Stimulated activated CD4-positive, alpha-beta T cell treated with anti-CD3 and anti-CD28 coated beads, Interleukin-12 subunit alpha, Interleukin-12 subunit beta, amount 100 ng/mL, for 4 hours (primary cell): ENCODE measurements around the gene KIAA1549.

Experiments
- DNase-seq: peaks from one replicate; pipeline ENCODE4 v3.0.0-alpha.2; 2020

The KIAA1549 gene

DNA sequence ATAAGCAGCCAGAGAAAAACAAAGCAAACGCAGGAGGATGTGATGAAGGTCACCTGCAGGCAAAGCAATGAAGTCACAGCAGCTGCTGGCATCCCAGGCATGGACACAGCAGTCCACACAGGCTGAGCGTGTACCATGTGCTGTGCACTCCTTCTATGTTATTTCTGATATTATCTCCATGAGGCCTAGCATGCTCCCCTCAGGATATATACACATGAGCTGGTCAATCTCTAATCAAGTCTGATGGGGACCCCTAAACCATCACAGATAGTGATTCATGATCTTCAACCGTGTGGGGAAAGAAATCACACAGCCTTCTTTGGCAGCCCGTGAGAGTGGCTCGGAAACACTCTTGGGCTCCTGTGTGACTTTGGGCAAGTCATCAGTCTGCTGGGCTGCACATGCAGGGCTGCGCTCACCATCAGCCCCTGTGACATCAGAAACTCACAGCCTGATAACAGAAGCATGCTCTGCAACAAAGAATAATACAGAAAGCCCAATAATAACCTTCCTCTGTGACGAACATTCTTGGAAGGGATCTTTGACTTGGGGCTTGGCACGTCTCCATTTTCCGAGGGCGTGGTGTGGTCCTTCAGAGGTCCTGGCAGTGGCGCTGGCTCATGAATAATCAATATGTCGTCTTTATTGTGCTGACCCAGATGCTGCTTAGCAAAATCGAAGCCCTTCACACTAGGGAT is 100.2 kb downstream of the KIAA1549 start:
- DNase-seq = no peak

DNA sequence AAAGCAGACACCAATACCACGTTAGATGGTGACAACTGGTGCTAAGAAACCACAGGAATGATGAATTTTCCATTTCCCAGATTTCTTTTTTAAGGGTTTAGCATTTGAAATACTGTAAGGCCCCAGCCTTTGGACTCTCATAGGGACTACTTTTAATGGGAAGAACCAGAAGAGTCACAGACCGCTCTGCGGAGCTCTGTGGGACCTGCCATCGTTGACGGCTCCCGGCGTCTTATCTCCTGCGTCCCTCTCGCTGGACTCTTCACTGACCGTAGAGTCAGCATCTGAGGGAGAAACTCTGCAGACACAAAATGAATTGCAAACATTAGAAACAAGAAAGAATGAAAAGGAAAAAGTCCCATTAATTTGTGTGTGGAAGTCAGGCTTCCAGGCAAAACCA is 101.8 kb downstream of the KIAA1549 start:
- no peak for DNase-seq

DNA sequence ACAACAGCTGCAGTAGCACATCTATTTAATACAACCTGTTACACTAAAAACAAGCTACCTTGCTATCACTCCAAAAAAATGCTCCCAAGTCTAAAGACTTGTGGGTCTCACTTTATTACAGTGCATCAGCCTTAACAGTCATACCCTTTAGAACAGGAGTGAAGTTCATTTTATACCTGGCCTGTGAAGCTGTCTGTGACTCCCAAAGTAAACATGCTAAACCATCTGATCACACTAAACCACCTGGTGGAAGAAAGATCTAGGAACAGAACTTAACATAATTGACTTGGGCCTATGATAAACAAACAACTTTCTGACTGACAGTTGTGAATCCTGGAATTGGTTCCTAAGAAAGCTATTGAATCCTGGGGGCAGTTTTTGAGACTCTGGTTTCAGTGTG is 102.3 kb downstream of the KIAA1549 start:
- no peak for DNase-seq

DNA sequence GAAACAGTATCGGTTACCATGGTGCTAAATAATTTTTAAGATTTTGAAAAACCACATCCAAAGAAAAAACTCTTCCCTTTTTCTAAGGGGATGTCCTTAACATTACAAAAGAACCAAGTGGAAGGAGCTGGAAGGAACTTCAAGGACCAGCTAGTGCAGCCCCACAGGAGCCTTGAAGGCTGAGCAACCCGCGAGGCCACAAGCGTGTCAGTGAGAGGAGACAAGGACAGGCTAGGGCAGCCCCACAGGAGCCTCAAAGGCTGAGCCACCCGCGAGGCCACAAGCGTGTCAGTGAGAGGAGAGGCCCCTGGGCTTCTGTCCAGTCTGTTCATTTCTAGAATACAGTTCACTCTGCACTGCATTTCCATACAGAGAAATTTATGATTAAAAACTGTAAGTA is 103.1 kb downstream of the KIAA1549 start:
- DNase-seq = no peak

DNA sequence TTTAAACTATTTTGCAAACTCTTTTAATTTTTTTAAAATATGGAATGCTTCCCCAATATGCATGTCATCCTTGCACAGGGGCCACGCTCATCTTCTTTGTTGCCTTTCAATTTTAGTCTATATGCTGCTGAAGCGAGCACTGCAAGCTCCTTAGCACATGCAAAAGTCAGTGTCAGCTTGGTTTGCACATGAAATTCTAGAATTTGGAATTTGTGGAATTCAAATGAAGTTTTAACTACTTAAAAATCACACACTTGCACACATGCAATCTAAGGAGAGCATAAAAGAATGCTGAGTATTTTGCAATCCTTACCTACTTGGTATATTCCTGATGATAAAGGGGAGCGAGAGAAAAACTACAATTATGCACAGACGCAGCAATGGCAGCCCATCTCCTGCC is 104.9 kb downstream of the KIAA1549 start:
- DNase-seq = no peak

DNA sequence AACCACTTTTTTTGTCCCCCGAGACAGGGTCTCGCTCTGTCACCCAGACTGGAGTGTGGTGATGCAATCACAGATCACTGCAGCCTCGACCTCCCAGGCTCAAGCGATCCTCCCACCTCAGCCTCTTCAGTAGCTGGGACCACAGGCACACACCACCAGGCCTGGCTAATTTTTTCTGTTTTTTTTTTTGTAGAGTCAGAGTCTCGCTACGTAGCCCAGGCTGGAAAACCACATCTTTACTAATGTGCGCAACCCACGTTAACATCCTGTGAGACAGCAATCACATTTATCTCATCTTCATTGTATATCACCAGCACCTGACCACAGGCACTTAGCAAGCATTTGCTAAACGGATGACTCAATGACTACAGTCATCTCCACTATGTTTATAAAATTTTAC is 105.4 kb downstream of the KIAA1549 start:
- peak; percentile 23 for DNase-seq

DNA sequence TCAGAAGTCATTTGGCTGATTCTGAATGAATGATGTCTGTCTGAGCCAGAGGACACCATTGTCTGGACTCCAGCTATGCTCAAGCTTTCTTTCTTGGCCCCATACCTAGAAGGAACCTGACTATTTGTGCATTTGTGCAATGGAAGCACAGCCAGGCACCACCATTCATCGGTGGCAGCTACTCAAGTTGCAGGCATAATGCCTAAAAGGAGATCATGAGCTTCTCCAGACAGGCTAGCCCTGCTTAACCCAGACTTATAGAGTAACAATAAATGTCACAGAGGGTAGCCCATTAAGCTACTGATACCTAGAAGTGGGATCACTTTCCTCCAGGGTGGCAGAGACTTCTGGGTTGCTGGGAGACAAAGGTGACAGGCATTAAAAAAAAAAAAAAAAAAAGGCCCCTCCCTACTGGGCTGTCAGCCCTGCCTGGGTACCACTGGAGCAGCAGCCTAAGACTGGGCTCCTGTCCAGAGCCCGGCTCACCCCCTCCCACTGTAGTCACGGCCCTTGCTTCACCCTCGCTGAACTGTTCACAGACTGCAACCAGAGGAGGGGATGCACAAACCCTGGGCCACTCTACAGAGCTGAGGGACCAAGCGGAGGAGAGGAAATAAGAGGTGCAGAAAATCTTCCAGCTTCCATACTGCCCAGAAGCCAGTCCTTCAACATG is 107.8 kb downstream of the KIAA1549 start:
- no peak for DNase-seq

DNA sequence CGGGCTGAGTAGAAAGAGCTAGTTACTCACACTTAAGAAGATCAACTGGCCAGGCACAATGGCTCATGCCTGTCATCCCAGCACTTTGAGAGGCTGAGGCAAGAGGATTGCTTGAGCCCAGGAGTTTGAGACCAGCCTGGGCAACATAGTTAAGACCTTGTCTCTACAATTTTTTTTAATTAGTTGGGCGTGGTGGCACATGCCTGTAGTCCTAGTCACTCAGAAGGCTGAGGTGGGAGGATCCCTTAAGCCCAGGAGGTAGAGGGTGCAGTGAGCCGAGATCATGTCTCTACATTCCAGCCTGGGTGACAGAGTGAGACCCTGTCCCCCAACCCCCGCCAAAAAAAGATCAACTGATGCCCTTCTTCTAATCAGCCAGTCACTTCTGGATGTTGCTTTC is 108.6 kb downstream of the KIAA1549 start:
- no peak for DNase-seq

DNA sequence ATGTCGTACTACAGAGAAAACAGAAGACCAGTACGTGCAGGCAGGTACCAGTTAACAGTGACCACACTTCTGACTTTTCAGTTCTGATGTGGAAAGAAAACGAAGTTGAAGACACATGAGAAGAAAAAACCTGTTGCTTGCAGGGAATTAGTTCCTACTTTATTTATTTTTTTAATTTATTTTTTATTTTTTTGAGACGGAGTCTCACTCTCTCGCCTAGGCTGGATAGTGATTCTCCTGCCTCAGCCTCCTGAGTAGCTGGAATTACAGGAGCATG is 109.4 kb downstream of the KIAA1549 start:
- DNase-seq = no peak

DNA sequence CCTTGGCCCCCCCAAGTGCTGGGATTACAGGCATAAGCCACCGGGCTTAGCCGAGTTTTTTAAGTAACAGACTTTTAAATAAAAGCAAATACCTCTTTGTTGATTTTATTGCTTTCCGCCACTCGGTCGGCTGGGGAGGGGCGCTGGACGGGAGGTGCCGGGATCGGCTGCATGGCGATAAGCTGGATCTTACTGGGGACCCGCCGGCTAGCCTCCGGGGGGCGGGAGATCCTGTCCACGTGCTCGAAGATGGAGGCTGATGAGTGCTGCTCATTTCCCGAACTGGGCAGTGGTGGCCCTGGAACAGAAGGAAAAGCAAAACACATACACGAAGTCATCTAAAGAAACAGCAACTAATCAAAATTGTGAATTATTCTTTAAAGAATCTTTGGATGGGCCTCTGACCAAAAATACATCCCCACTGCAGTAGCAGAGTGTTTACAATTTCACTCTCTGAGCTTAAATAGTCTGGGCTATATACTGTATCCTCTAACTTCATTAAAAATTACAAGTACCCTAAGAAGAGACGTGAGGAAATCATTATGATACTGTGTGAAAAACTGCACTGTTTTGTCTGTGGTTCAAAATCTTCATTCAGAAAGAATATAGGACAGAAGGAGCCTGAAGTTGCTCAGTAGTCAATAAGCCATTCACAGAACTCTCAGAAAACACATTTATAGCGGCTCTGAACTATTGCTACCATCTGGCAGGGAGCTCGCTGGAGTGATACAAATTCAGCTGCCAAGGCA is 110.0 kb downstream of the KIAA1549 start:
- no peak for DNase-seq

DNA sequence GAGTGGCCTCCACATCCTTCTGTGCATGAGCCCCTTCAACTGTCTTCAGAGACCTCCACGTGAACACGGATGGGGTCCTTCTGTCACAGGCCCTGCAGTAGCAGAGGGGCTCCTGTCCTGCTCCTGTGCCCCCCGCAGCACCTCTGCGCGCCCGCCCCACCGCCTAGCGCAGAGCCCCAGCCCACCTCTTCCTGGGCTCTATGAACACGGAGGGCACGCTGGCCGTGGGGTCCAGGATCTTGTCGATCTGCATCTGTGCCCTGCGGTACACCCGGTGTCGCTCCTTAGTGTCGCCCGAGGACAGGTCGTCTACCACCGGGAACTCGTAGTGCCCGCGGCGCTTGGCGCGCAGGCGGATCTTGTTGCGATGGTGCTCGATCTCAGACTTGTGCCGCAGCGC is 111.8 kb downstream of the KIAA1549 start:
- no peak for DNase-seq

DNA sequence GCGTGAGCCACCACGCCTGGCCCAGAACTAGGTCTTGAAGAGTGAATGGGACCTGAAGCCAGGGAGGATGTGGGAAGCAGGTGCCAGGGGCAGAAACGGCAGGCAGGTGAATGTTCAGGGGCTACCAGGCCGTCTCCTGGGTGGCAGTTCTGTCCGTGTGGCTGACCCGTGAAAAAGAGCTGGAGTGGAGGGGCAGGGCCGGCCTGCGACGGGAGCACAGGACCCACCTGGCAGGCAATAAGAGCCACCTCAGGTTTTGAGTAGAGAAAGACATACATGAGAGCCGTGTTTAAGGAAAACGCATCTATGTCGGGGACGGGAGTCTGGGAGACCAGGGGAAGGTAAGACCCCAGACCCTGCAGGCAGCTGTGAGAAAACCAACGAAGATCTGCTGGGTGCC is 112.5 kb downstream of the KIAA1549 start:
- no peak for DNase-seq

DNA sequence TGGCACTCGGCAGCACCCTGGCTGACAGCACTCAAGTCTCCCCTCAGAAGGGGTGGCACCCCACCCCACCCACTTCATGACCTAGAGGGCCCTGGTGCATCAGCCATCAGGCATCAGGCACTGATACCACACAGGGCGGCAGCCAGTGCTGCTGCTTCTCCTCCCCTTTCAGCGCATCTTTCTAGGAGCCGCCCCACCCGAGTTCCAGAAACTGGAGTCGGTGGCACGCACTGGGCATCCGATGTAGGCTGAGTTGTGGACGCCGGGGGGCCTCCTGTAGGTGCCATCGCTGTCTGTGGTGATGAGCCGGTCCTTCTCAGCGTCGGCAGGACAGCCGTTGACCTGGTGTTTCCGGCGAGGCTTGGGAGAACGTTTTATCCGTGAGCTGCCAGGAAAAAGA is 113.4 kb downstream of the KIAA1549 start:
- DNase-seq = no peak

DNA sequence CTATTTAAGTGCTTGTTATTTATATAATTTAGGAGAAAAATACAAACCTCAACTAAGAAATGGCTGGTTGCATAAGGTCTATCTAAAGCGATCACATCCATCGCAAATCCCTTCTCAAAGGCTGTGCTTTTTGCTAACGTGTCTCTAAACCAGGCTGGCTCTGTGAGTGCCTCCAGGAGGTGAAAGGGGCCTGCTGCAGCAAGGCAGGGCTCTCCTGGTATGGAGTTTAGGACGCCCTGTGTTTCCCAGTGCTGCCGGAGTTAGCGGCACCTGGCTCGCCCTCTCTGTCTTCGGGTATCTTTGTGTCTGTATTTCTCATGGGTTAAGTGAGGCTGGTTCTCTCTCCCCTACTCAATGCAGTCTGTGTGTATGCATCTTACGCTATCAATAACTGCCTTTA is 114.8 kb downstream of the KIAA1549 start:
- DNase-seq = no peak

DNA sequence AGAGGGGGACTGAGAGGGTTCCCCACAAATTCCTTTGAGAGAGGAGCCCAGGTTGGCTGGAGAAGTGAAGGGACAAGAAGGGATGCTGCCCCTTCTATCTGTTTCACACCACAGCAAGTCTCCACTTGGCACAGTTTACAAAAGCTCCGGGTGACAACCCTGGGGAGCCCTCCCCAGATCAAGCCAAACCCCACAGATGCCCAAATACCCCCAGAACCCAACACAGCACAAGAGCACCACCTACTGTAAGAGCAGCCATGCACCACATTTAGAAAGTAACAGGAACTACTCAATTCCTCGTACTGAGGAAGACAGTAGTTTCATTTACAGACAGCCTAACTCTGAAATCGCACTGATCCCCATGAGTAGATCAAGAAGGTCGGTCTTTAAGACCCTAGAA is 115.3 kb downstream of the KIAA1549 start:
- DNase-seq = no peak

DNA sequence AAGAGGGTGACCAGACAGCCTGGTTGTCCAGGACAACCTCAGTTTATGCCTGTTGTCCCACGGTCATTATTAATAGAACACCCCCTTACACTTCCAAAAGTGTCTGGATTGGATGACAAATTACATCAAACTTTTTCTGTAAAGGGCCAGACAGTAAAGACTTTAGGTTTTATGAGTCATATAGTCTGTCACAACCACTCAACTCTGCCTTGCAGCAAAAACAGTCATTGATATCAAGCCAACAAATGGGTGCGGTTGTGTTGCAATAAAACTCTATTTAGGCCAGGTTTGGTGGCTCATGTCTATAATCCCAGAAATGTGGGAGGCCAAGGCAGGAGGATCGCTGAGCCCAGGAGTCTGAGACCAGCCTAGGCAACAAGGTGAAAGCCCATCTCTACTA is 116.5 kb downstream of the KIAA1549 start:
- DNase-seq = no peak

DNA sequence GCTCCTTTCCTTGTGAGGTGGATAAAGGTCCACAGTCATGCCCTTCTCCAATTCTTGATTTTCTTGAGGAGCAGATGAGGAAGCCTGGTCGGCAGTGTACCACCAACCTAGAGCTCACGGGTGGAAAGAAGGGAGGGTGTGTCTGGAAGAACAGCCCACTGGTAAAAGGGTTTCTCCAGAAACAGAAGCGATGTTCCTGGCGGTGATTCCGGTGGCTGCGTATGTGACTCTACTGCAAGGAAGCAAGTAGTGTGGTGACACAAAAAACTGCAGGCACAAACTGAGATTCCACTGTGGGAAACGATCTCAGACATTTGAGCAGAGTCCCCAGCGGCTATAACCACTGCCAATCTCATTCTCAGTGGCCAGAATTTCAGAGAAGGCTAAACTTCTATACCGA is 117.3 kb downstream of the KIAA1549 start:
- no peak for DNase-seq

DNA sequence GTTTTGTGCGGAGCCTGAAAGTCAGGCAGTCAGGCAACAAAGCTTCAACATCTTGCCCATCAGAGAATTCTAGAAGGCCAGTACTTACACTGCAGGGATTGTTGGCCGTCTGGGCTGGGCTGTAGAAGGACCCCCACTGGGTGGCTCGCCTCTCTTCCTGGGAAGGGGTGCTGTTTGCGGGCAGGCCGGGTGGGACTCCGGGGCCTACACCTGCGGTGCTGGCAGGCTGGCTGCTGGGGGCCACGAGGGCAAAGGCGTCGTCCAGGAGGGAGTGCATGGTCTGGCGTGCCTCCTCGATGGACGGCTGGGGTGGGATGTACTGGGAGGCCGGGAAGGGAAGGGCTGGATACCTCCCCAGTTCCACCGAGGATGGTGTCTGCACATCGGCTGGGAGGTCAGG is 120.1 kb downstream of the KIAA1549 start:
- DNase-seq = no peak

DNA sequence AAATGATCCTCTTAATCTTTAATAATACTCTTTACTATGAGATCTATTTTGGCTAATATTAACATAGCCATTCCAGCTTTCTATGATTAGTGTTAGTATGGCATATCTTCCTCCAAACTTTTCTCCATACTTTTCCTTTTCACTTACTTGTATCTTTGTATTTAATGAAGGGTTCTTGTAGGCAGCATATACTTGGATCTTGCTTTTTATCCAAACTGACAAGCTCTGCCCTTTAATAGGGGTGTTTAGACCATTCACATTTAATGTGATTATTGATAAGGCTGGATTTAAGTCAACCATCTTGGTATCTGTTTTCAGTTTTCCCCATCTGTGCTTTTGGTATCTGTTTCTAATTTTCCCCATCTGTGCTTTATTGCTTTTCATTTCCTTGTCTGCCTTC is 123.5 kb downstream of the KIAA1549 start:
- no peak for DNase-seq

DNA sequence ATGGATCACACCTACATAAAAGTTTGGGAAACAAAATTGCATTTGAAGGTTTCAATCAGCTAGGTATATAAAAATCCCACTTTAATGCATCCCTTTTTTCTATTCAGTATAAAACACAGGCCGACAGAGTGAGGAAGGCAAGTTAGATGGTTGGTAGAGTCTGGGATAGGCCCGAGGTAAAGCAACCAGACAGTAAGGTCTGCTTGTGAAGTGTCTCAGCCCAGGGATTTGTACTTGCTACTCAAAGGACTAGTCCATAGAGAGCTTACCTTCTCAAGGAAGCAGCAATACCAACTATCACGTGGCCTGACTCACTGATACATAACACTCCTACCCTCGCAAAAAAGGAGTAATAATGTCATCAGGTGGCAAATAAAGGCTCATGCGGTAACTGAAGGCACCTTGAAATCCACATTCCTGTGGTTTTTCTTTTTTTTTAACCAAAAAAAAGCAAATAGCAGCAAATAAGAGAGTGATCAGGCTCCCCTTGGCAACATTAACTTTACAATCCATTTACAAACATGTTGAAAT is 127.0 kb downstream of the KIAA1549 start:
- no peak for DNase-seq

DNA sequence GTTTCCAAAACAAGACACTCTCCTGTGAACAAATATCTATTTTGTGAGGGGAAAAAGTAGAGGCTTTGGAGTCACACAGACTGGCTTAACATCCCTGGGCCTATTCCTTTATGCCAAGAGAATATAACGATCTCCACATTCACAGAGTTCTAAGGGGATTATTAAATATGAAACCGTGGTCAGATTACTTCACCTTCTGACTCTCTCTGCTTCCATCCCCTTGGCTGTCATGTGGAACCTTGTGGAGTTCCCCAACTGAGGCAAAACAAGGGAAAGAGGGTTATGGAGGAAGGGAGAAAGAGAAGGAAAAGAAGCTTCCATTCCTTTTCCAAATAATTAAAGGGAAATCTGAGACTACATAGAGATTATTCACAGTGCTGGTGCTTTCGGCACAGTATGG is 127.7 kb downstream of the KIAA1549 start:
- DNase-seq = no peak

DNA sequence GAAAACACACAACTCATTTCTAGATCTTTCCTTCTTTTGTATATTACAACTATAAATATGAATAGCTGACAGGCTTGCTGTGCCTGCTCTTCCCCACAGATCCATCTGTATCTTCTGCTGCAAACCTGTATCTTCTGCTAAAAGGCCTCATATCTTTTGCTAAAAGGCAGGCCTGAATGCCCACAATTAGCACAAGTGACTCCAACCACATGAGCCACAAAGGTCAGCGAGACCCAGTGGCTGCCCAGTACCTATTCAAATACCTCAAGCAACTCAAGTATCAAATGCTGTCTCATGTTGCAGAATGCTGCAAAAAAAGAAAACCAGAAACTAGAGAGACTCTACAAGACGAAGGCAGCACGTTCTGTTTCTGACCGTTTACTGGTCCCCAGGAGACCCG is 128.7 kb downstream of the KIAA1549 start:
- no peak for DNase-seq

DNA sequence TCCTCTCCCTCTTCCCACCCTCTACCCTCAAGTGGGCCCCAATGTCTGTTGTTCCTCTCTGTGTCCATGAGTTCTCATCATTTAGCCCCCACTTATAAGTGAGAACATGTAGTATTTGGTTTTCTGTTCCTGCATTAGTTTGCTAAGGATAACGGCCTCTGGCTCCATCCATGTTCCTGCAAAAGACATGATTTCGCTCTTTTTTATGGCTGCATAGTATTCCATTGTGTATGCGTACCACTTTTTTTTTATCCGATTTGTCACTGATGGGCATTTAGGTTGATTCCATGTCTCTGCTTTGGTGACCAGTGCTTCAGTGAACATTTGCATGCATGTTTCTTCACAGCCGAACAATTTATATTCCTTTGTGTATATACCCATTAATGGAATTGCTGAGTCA is 131.5 kb downstream of the KIAA1549 start:
- DNase-seq = no peak
